Fibroblast of villous mesenchyme (primary cell): ENCODE data around the gene PDHX. TPM values are rescaled to one million over a fixed set of nuclear protein-coding genes. Genes with fewer than 3 reads are reported as not detected.

Experiments used
- DNase-seq: peaks from one replicate; pipeline ENCODE4 v3.0.0-alpha.2; 2010; ENCODE audit warnings: low read depth
- H3K4me3 ChIP-seq: 2 replicates; pipeline ENCODE4 v1.5.1; 2011; ENCODE audit warnings: low read depth, mild to moderate bottlenecking, low read length
- total RNA-seq: library from RNA; depleted of rRNA; stranded (reverse); fragments of >200 nt; gene quantifications from 2 replicates; pipeline ENCODE4 v1.2.3, GENCODE V29; 2012
- TF ChIP-seq, protein P1 (sequence below): IDR thresholded peaks from 2 replicates; pipeline ENCODE4 v1.5.1; 2012; ENCODE audit warnings: low read depth, mild to moderate bottlenecking, low read length; ENCODE audit not compliant: insufficient read depth

The PDHX gene
- total RNA-seq, 1 donor = 66.9 TPM

DNA sequence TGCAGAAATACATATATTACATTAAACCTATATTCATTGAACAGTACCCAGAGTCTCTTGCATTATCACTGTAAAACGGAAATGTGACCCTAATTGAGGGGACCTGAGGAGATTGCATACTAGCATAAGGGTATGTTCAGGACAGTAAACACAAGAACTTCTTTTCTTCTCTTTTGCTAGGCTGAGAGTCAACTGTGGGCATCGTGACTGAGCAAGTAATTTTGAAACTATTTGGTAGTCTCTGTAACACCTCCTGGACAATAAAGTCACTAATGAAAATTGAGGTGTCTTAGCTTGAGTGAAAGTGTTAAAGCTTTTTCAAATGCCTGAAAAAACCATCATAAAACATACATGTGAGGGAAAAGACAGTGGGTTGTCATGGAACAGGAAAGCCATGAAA, 90.9 kb downstream of the PDHX start:
- TF ChIP-seq, protein P1, sequence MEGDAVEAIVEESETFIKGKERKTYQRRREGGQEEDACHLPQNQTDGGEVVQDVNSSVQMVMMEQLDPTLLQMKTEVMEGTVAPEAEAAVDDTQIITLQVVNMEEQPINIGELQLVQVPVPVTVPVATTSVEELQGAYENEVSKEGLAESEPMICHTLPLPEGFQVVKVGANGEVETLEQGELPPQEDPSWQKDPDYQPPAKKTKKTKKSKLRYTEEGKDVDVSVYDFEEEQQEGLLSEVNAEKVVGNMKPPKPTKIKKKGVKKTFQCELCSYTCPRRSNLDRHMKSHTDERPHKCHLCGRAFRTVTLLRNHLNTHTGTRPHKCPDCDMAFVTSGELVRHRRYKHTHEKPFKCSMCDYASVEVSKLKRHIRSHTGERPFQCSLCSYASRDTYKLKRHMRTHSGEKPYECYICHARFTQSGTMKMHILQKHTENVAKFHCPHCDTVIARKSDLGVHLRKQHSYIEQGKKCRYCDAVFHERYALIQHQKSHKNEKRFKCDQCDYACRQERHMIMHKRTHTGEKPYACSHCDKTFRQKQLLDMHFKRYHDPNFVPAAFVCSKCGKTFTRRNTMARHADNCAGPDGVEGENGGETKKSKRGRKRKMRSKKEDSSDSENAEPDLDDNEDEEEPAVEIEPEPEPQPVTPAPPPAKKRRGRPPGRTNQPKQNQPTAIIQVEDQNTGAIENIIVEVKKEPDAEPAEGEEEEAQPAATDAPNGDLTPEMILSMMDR = no peak
- no peak for DNase-seq
- no peak overlapping the region for H3K4me3 ChIP-seq

DNA sequence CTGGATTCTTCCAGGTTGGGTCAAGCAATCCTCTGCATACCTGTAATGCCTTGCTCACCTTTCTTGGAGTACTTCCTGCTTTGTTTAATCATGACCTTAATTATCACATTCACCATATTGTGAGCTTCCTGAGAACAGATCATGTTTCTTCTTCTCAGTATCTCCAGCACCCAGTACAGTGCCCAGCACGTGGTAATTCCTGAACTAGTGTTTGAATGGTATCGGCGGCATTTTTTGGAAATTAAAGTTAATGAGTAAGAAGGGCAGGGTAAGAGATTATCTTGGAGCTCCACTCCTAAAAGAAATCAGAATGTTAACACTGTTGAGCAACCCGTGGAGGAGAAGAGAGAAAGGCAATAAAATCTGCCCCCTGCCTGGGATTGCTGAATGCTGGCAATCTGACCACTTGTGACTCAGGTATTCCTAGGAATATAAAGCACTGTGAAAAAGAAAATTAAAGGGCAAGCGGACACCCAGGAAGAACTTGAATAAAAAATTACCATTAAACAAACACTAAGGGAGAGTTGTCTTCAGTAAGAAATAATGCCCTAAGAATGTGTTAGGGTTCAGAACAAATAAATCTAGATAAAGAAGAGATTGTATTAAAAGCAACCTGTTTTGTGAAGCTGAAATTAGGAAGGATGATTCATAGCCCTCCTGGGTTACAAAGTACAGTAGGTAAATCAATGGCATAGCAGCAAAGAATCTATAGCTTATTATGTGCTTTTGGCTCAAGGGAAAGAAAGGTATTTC, 92.9 kb downstream of the PDHX start:
- TF ChIP-seq, protein P1 = no peak
- peak; percentile 79 for DNase-seq
- no peak overlapping the region for H3K4me3 ChIP-seq

- TF ChIP-seq, protein P1 = no peak
- DNase-seq = no peak
- H3K4me3 ChIP-seq = no peak overlapping the region
Measured at GRCh38 chr11:35009944-35010342, 93.5 kb downstream of the PDHX start.

DNA sequence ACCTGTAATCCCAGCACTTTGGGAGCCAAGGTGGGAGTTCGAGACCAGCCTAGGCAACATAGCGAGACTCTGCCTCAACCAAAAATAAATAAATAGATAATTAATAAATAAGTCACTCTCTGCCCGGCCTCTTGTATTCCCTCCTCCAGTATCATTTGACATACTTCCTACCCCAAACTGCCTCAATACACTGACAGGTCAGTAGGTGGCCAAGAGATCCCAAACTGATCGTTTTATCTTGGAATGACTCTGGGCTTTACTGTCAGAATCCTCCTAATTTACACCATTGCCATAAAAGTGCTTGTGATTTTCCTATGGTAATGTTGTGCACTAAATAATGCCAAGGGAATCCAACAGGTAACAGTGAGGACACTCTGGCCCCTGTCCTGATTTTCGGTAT, 94.2 kb downstream of the PDHX start:
- TF ChIP-seq, protein P1 = no peak
- no peak overlapping the region for H3K4me3 ChIP-seq
- DNase-seq = no peak

- TF ChIP-seq, protein P1 = no peak
Measured at GRCh38 chr11:35011389-35011788, 95.0 kb downstream of the PDHX start.

GRCh38 chr11:35011944-35012343, 95.5 kb downstream of the PDHX start:
- TF ChIP-seq, protein P1 = no peak
- DNase-seq = no peak
- H3K4me3 ChIP-seq = no peak overlapping the region

More at GRCh38 chr11:35011389-35011788, 95.0 kb downstream of the PDHX start:
- peak; percentile 65 for DNase-seq
- no peak overlapping the region for H3K4me3 ChIP-seq
